K562 (cell line): ENCODE data around the gene SPAG9. TPM values are rescaled to one million over a fixed set of nuclear protein-coding genes. Genes with fewer than 3 reads are reported as not detected.
A peak's percentile ranks its signal among the peaks of the same experiment; 100 is the strongest.

Source experiments
- BHLHE40 ChIP-seq: IDR thresholded peaks from 2 replicates; pipeline ENCODE4 v1.6.1; 2011; ENCODE audit warnings: low read length, improper control_type of control experiment
- EGR1 ChIP-seq: fragments of 450-650 bp; conservative IDR thresholded peaks from 2 replicates; pipeline ENCODE4 v1.6.1; 2017; ENCODE audit warnings: mild to moderate bottlenecking
- GATAD2B ChIP-seq: fragments of 450-650 bp; IDR thresholded peaks from 2 replicates; pipeline ENCODE4 v1.6.1; 2017; ENCODE audit warnings: mild to moderate bottlenecking, borderline replicate concordance
- IRF1 ChIP-seq: sonication (generic); formaldehyde crosslinking; IDR thresholded peaks from 2 replicates; pipeline ENCODE4 v1.8.0; 2022; ENCODE audit warnings: missing genetic modification reagents, mild to moderate bottlenecking, borderline replicate concordance
- MAX ChIP-seq: sonication (generic); formaldehyde crosslinking; IDR thresholded peaks from 2 replicates; pipeline ENCODE4 v1.9.0; 2022; ENCODE audit warnings: mild to moderate bottlenecking, missing genetic modification reagents
- MCM2 ChIP-seq: fragments of 450-650 bp; IDR thresholded peaks from 2 replicates; pipeline ENCODE4 v1.6.1; 2017; ENCODE audit warnings: low read depth, mild to moderate bottlenecking
- MGA ChIP-seq: fragments of 450-650 bp; IDR thresholded peaks from 2 replicates; pipeline ENCODE4 v1.6.1; 2016; ENCODE audit warnings: mild to moderate bottlenecking, moderate library complexity
- PPARD ChIP-seq: fragments of 250-450 bp; sonication (Bioruptor Pico); IDR thresholded peaks from 2 replicates; pipeline ENCODE4 v1.8.0; 2022; ENCODE audit warnings: inconsistent platforms, mild to moderate bottlenecking, moderate library complexity
- ZBTB9 ChIP-seq: fragments of 450-650 bp; formaldehyde crosslinking; IDR thresholded peaks from 2 replicates; pipeline ENCODE4 v1.4.0; 2020; ENCODE audit warnings: mild to moderate bottlenecking, moderate library complexity
- ZNF263 ChIP-seq: sonication (generic); formaldehyde crosslinking; IDR thresholded peaks from 2 replicates; pipeline ENCODE4 v1.8.0; 2022; ENCODE audit warnings: mild to moderate bottlenecking, missing genetic modification reagents, borderline replicate concordance
- polyA plus RNA-seq, 8 experiments: library from polyadenylated mRNA; depleted of rRNA in 4 of 8; stranded (reverse) in 5 of 8; unstranded in 3 of 8; fragments of >200 nt; fragmentation: Nextera tagmentation in 2 of 8; fragmentation: Illumina TruSeq in 1 of 8; extraction: Ambion mirVana in 2 of 8; extraction: Trizol in 1 of 8; gene quantifications; 2 replicates each; pipeline versions ENCODE4 v1.2.1 to v1.2.3, GENCODE V29; 2011 to 2014; ENCODE audit warnings: inconsistent platforms in 1 of 8, missing spikeins in 1 of 8
- total RNA-seq, 7 experiments: library from RNA; depleted of rRNA in 6 of 7; stranded (reverse); fragments of >200 nt in 6 of 7; fragmentation: Illumina TruSeq in 2 of 7; extraction: Trizol in 2 of 7; gene quantifications; 2 replicates each; pipeline versions ENCODE4 v1.2.1 to v1.2.3, GENCODE V29; 2011 to 2021; ENCODE audit warnings: low replicate concordance in 1 of 7

The SPAG9 gene
- total and polyA plus RNA-seq, 9 of the 15 experiments (the other 6 are each of a cell fraction or from before 2014, with no cell fraction given), result 12.2 to 99.2 (median 58.2) TPM

GRCh38 chr17:51166987-51167931 lies 46.6 kb upstream of the SPAG9 start (continued):
- no peak; the same call in none of the 2 replicates for TF ChIP-seq MGA
- TF ChIP-seq MCM2, result no peak
- TF ChIP-seq MAX (CRISPR knock-in tag), result peak; percentile 20; the same call in 1 of the 2 replicates
- no peak for TF ChIP-seq IRF1 (CRISPR knock-in tag)
- no peak for TF ChIP-seq PPARD (CRISPR knock-in tag)
- TF ChIP-seq ZBTB9, result no peak
- 0 out of 2 replicates have a peak, but pooled peaks have one; percentile 5 for TF ChIP-seq ZNF263 (CRISPR knock-in tag)
- TF ChIP-seq GATAD2B, result peak; percentile 10; the same call in 1 of the 2 replicates
- TF ChIP-seq EGR1, result peak; percentile 52
- TF ChIP-seq BHLHE40, result no peak
